Activated CD4-positive, alpha-beta memory T cell treated with anti-CD3 and anti-CD28 coated beads for 36 hours (primary cell): ENCODE measurements around the gene ACSL4. TPM values are rescaled to one million over a fixed set of nuclear protein-coding genes. Genes with fewer than 3 reads are reported as not detected.

Source experiments
- total RNA-seq, 2 experiments: library from RNA; stranded (reverse); gene quantifications; one replicate each; pipeline ENCODE4 v1.2.3, GENCODE V29; 2021

Gene ACSL4
- total RNA-seq, 2 experiments from 2014 or later: 63.2 to 63.3 TPM

Other genes with a start within 250 kb of the ACSL4 start
- gene NXT2, start 196.4 kb downstream of the ACSL4 start, total RNA-seq: 10 to 100 TPM; 12.6 to 13.9 TPM
- gene KCNE5, start 108.1 kb downstream of the ACSL4 start, total RNA-seq: under 1 TPM in 1 of 2 experiments, not detected in 1; 0.24 TPM